ENCODE measurements around the gene ACTMAP.
A peak's percentile ranks its signal among the peaks of the same experiment; 100 is the strongest.
"Not testable (repeated sequence)": the region's sequence is repeated elsewhere in the genome, so short reads cannot be mapped to it uniquely, and the experiment has no call there.

ACTMAP gene

GRCh38 chr19:40750058-40750873, at the start of gene ACTMAP:
Gene ACTMAP (minus strand): TSS chr19:40750477. CDS start chr19:40749803, 674 bp downstream.
- peak; percentile 100 for DNase-seq (ENCODE audit: low read depth)

- DNase-seq (ENCODE audit: low read depth): no peak
These were observed 49.5 kb upstream of the ACTMAP start for GRCh38 chr19:40799558-40800338.

GRCh38 chr19:40798683-40799557, 48.6 kb upstream of the ACTMAP start, which contains the start of gene EGLN2:
Gene EGLN2 (plus strand): TSS chr19:40799191. CDS start chr19:40800573, 1,382 bp downstream.
- DNase-seq (ENCODE audit: low read depth): peak; percentile 99

GRCh38 chr19:40797963-40798682, 47.8 kb upstream of the ACTMAP start:
- DNase-seq (ENCODE audit: low read depth): peak; percentile 63

GRCh38 chr19:40797166-40797962, 47.1 kb upstream of the ACTMAP start:
- DNase-seq (ENCODE audit: low read depth): no peak

- no peak for DNase-seq (ENCODE audit: low read depth)
These were observed 41.7 kb upstream of the ACTMAP start for GRCh38 chr19:40791996-40792395.

GRCh38 chr19:40791349-40791748, 41.1 kb upstream of the ACTMAP start:
- no peak for DNase-seq (ENCODE audit: low read depth)

GRCh38 chr19:40786060-40787037, 36.1 kb upstream of the ACTMAP start:
- DNase-seq (ENCODE audit: low read depth): no peak

- DNase-seq (ENCODE audit: low read depth): no peak
These were observed 35.2 kb upstream of the ACTMAP start for GRCh38 chr19:40785526-40785925.

- not testable (repeated sequence) for DNase-seq (ENCODE audit: low read depth)
These were observed 33.9 kb upstream of the ACTMAP start for GRCh38 chr19:40784146-40784545.

GRCh38 chr19:40783711-40784110, 33.4 kb upstream of the ACTMAP start:
- DNase-seq (ENCODE audit: low read depth): no peak

- DNase-seq (ENCODE audit: low read depth): no peak
These were observed 30.9 kb upstream of the ACTMAP start for GRCh38 chr19:40781140-40781539.

- DNase-seq (ENCODE audit: low read depth): no peak
These were observed 30.3 kb upstream of the ACTMAP start for GRCh38 chr19:40780582-40780981.

- peak; percentile 46 for DNase-seq (ENCODE audit: low read depth)
These were observed 28.5 kb upstream of the ACTMAP start for GRCh38 chr19:40778706-40779284.

- peak; percentile 99 for DNase-seq (ENCODE audit: low read depth)
These were observed 27.8 kb upstream of the ACTMAP start, which contains the start of gene RAB4B for GRCh38 chr19:40777937-40778705. Gene RAB4B (plus strand): TSS chr19:40778247. CDS start chr19:40778376, 129 bp downstream.

GRCh38 chr19:40777645-40777936, 27.3 kb upstream of the ACTMAP start:
- DNase-seq (ENCODE audit: low read depth): no peak

- peak; percentile 89 for DNase-seq (ENCODE audit: low read depth)
These were observed 26.8 kb upstream of the ACTMAP start for GRCh38 chr19:40776932-40777644.

GRCh38 chr19:40776364-40776763, 26.1 kb upstream of the ACTMAP start:
- DNase-seq (ENCODE audit: low read depth): no peak
